Muscle layer of duodenum (tissue), 2 donors: ENCODE results near the gene MAPK8.

Experiments
- H3K27ac ChIP-seq: one replicate; pipeline ENCODE4 v1.7.0; 2013; ENCODE audit warnings: mild to moderate bottlenecking, low read length
- H3K27me3 ChIP-seq: one replicate; pipeline ENCODE4 v1.7.0; 2013; ENCODE audit warnings: low read depth, mild to moderate bottlenecking, control low read depth, low read length
- H3K36me3 ChIP-seq, 2 donors: one replicate each; pipeline ENCODE4 v1.7.0; 2013; ENCODE audit warnings: low read length in 2 of 2, control low read depth in 1 of 2, mild to moderate bottlenecking in 1 of 2; ENCODE audit not compliant: insufficient read depth in 2 of 2, control insufficient read depth in 1 of 2
- H3K4me1 ChIP-seq, 2 donors: one replicate each; pipeline ENCODE4 v1.7.0; 2013; ENCODE audit warnings: low read length in 2 of 2, mild to moderate bottlenecking in 2 of 2, control low read depth in 1 of 2, moderate library complexity in 1 of 2; ENCODE audit not compliant: insufficient read depth in 2 of 2, control insufficient read depth in 1 of 2
- H3K4me3 ChIP-seq, 2 donors: one replicate each; pipeline ENCODE4 v1.7.0; 2013; ENCODE audit warnings: low read length in 2 of 2, low read depth in 1 of 2, mild to moderate bottlenecking in 1 of 2
- H3K9me3 ChIP-seq, 2 donors: one replicate each; pipeline ENCODE4 v1.7.0; 2013; ENCODE audit warnings: low read length in 2 of 2, control low read depth in 1 of 2, mild to moderate bottlenecking in 1 of 2; ENCODE audit not compliant: control insufficient read depth in 1 of 2
- donor health status: healthy.

MAPK8 gene

DNA sequence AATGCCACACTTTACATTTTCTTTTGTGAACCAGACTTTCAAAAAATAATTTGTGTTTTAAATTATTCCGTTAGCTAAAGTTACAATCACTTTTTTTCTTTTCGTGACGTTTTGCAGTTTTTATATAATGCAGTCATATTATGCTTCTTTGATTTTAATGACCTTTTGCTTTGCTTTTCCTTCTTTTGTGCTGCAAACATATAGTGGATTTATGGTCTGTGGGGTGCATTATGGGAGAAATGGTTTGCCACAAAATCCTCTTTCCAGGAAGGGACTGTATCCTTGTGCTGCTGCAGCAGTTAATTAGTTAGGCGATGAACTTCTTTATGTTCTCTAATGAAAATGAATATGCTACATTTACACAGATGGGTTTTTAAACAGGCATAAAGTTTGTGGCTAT, 117.4 kb downstream of the MAPK8 start:
- Histone ChIP-seq H3K27me3 (no peaks in the 10 kb centered on the region), H3K27ac (no peak overlapping the region), H3K36me3 (peaks cover 0 to 19% of the 10 kb centered on the region in 2 donors), H3K4me3 (no peak overlapping the region), H3K9me3 (no peaks in the 10 kb centered on the region), H3K4me1 (no peaks in the 10 kb centered on the region)

DNA sequence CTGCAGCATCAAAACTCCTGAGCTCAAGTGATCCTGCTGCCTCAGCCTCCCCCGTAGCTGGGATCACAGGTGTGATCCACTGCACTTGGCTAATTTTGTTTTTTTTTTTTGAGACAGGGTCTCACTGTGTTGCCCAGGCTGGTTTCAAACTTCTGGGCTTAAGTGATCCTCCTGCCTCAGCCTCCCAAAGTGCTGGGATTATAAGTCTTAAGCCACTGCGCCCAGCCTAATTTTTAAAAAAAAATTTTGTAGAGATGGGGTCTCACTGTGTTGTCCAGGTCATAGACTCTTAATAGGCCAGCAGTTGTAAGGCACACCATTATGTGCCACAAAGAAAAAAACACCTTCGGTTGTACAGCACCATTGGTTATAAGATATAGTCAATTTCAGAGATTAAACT, 122.4 kb downstream of the MAPK8 start:
- H3K27ac ChIP-seq: no peak overlapping the region
- H3K4me1 ChIP-seq: no peaks in the 10 kb centered on the region
- peaks cover 0 to 14% of the 10 kb centered on the region in 2 donors for H3K36me3 ChIP-seq
- no peak overlapping the region for H3K4me3 ChIP-seq
- H3K9me3 ChIP-seq: no peaks in the 10 kb centered on the region
- H3K27me3 ChIP-seq: no peaks in the 10 kb centered on the region

DNA sequence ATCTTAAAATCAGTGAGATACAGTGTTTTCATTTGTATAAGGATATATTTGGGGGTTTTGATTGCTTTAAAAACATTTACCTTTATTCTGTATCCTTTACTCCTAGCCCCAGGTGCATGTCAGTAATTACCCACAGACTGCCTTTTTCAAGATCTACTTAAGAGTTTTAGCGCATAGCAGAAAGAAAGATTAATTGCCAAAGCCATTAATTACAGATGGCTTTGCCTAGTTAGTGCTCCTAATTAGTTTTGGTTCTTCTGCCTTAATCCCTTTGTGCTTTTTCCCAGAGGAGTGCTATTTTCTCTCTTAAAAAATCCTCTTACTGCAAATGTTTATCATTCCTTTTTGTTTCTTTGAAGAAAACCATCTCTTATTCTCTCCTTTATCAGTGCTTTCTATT, 122.8 kb downstream of the MAPK8 start:
- no peaks in the 10 kb centered on the region for H3K27me3 ChIP-seq
- H3K9me3 ChIP-seq: no peaks in the 10 kb centered on the region
- H3K27ac ChIP-seq: no peak overlapping the region
- peaks cover 0 to 14% of the 10 kb centered on the region in 2 donors for H3K36me3 ChIP-seq
- H3K4me1 ChIP-seq: no peaks in the 10 kb centered on the region
- H3K4me3 ChIP-seq: no peak overlapping the region

DNA sequence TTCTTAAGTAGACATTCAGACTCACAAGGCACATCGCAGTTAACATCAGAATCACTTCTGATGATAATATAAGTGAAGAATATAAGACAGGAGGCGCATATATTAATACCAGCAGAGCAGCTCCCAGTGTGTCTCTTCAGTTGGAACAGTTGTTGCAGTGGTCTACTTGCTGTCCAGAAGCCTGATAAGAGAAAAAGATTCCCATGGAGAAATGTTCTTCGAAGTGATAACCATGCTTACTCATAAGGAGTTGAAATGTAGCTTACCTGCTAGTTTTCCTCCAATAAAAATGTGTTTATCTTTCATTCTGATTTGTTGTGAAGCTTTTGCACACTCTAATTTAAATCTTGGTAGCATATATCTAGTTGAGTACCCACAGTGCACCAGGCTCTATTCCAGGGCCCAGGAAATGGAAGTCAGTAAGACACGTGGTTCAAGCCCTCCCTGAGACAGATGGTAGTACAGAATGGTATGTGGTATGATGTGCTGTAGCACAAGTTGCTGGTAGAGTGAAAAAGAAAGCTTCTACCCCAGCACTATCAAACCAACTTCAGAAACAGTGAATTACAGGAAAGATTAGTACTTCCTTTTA, 124.0 kb downstream of the MAPK8 start:
- Histone ChIP-seq H3K4me3 (no peak overlapping the region), H3K36me3 (peaks cover 0 to 15% of the 10 kb centered on the region in 2 donors)

DNA sequence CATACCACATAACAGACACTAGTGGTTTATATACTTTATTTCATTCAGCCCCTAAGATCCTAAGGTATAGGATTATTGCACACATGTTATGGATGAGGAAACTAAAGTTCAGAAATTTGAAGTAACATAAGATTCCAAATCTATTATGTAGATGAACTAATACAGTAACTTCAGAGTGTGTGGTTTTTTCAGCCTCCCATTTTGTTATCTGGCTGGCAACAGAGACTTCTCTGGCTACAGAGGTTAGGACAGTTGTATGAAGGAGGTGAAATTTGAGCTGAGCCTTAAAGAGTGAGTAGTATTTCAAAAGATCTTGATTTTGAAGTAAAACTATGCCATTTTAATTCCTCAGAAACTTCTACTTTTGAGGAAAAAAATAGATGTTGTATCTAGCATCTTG, 125.4 kb downstream of the MAPK8 start:
- no peak overlapping the region for H3K27ac ChIP-seq
- H3K27me3 ChIP-seq: no peaks in the 10 kb centered on the region
- no peaks in the 10 kb centered on the region for H3K4me1 ChIP-seq
- H3K36me3 ChIP-seq: peaks cover 0 to 17% of the 10 kb centered on the region in 2 donors
- no peaks in the 10 kb centered on the region for H3K9me3 ChIP-seq
- H3K4me3 ChIP-seq: no peak overlapping the region

More for the DNA sequence above, 124.0 kb downstream of the MAPK8 start:
- H3K9me3 ChIP-seq: no peaks in the 10 kb centered on the region
- H3K4me1 ChIP-seq: no peaks in the 10 kb centered on the region
- H3K27me3 ChIP-seq: no peaks in the 10 kb centered on the region
- H3K27ac ChIP-seq: no peak overlapping the region

DNA sequence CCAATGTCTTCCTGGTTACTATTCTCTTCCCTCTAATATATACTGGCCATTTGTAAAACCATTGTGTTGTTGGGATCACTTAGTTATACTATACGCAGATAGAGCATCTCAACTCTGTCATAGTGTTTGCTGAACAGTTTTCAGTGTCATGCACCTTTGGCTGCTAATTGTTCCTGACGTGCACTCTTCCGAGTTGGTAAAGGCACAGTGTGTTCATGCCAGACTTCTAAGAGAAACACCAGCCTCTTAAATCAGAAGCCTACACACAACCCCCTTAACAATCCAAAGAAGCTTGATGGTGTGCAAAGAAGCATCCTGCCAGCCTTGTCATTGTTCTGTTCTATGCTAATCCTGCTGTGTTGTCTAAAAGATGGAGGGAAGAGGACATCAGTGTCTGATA, 131.1 kb downstream of the MAPK8 start:
- Histone ChIP-seq H3K4me1 (no peaks in the 10 kb centered on the region), H3K9me3 (no peaks in the 10 kb centered on the region), H3K4me3 (no peak overlapping the region), H3K27me3 (no peaks in the 10 kb centered on the region), H3K27ac (no peak overlapping the region), H3K36me3 (peaks cover 0 to 10% of the 10 kb centered on the region in 2 donors)

DNA sequence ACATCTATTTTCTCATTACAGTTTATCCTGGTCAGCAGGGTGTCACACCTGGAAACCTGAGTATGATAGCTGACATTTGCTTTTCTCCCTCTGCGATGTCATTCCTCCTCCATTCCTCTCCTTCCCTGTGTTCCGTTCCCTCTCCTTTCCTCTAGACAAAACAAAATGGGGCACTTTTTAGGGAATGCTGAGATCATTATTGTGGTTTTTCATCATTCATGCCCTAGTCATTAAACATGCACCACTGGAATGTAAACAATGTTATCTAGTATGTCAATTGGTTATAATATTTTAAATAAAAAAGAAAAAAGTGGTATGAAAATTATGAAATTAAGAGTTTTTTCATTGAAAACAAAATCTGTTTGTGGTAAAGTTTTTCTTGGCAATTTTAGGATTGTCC, 132.6 kb downstream of the MAPK8 start:
- no peak overlapping the region for H3K27ac ChIP-seq

DNA sequence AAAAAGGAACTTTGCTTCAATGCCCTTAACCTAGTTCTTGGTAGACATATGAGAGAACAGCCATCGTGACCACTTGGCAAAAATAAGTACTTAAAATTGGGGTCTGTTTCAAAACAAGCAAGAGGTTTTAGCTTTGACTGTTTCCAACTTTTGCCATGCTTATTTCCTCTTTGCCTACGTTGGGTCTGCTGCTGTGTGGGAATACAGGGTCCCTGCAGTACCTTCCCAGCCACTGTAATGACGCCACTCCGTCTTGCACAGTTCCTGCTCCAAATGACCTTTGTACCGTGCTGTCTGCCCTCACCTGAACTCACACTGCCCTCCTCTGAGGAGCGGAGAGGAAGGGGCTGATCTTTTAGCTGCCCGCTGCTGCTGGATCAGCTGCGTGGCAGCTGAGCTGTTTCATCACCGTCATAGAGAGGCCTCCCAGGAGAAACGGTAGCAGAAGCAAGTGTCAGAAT, 133.1 kb downstream of the MAPK8 start:
- Histone ChIP-seq H3K36me3 (peaks cover 0 to 10% of the 10 kb centered on the region in 2 donors), H3K27ac (no peak overlapping the region), H3K27me3 (no peaks in the 10 kb centered on the region), H3K9me3 (no peaks in the 10 kb centered on the region), H3K4me1 (no peaks in the 10 kb centered on the region), H3K4me3 (no peak overlapping the region)

More for the DNA sequence above, 132.6 kb downstream of the MAPK8 start:
- no peaks in the 10 kb centered on the region for H3K9me3 ChIP-seq
- H3K4me1 ChIP-seq: no peaks in the 10 kb centered on the region
- no peaks in the 10 kb centered on the region for H3K27me3 ChIP-seq
- peaks cover 0 to 10% of the 10 kb centered on the region in 2 donors for H3K36me3 ChIP-seq
- H3K4me3 ChIP-seq: no peak overlapping the region

DNA sequence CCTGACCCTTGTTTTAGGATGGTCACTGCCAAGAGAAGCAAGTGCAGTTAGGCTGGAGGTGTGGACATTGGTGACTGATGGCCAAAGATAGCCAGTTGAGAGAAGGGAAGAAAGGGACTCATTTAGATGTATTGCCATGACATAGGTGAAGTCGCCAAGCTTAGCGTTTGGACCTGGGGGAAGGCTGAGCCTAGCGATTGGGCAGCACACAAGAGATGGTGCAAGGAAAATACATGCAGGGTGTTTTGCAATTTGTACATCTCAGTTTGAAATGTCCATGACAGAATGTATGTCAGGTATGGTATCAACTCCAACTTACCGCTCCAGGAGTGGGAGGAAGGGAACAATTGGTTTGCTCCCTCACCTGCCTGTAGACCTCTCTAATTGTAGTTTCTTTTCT, 134.3 kb downstream of the MAPK8 start:
- Histone ChIP-seq H3K27me3 (no peaks in the 10 kb centered on the region), H3K9me3 (no peaks in the 10 kb centered on the region), H3K4me1 (no peaks in the 10 kb centered on the region), H3K36me3 (peaks cover 0 to 6% of the 10 kb centered on the region in 2 donors), H3K4me3 (no peak overlapping the region), H3K27ac (no peak overlapping the region)

DNA sequence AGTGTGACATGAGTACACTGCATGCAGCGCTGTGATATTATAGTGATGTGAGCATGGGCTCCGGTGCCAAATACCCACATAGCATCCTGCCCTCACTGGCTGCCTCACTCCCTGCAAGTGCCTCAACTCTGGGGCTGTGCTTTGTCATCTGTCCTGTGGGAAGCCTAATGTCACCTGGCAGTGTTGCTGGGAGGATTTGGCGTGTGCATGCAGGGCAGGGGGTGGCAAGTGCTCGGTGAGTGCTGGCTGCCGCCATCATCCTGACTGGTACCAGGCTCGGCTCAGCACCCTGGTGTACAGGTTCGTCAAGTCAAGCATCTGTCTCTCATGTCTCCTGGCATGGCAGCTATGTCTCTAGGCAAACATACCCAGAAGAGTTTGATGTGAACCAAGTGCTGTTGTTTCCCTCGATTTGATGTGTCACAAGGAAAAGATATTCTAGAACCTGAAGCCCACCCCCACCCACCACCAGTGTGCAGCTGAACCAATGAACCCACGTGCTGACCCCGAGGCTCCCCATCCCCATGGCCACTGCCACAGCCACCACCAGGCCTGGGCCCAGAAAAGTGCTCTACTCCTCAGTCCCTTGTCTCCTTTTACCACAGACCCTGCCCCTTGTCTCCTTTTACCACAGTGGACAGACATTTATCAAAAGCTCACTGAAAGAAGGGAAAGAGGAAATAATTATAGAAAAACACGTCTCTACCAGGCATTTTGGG, 135.8 kb downstream of the MAPK8 start:
- no peaks in the 10 kb centered on the region for H3K36me3 ChIP-seq
- no peak overlapping the region for H3K4me3 ChIP-seq
- H3K9me3 ChIP-seq: no peaks in the 10 kb centered on the region
- no peaks in the 10 kb centered on the region for H3K4me1 ChIP-seq
- no peaks in the 10 kb centered on the region for H3K27me3 ChIP-seq
- no peak overlapping the region for H3K27ac ChIP-seq

DNA sequence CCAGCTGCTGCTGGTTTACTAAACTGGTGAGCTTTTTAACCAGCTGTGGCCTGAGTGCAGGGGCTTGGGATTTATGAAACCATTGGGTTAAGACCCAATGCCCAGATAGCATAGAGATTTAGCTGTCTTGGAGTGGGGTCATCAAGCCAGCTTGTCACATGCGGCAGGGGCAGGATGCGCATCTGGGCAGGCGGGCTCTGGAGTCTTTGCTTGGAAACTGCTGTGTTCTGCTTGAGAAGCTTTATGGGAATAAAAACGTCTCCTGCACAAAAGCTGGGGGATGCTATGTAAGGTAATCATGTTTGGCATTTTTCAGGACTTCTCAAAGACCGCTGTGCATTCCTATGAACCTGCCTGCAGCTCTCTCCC, 136.3 kb downstream of the MAPK8 start:
- H3K9me3 ChIP-seq: no peaks in the 10 kb centered on the region
- no peak overlapping the region for H3K27ac ChIP-seq
- H3K4me3 ChIP-seq: no peak overlapping the region
- no peaks in the 10 kb centered on the region for H3K36me3 ChIP-seq
- H3K4me1 ChIP-seq: no peaks in the 10 kb centered on the region
- no peaks in the 10 kb centered on the region for H3K27me3 ChIP-seq

DNA sequence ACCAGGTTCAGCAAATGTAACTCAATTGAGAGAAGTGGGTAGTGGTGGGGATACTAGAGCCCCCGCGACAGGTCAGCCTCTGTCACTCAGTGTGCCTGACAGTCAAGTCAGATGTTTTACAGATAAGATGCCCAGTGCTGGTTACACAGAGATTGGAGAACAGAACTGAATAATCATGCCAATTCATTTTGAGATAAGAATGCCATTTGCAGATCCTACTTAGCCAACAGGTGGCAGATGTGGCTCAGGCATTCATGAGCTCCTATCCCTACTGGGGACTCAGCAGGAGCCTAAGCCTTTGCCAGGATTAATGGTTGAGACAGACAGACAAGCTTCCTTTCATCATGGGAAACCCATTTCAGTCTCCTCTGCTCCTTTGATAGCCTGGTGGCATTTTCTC, 137.8 kb downstream of the MAPK8 start:
- Histone ChIP-seq H3K4me1 (no peaks in the 10 kb centered on the region), H3K36me3 (no peaks in the 10 kb centered on the region), H3K9me3 (no peaks in the 10 kb centered on the region), H3K27me3 (no peaks in the 10 kb centered on the region), H3K27ac (no peak overlapping the region), H3K4me3 (no peak overlapping the region)
